ENCODE measurements around the gene MT3. TPM values are rescaled to one million over a fixed set of nuclear protein-coding genes. Genes with fewer than 3 reads are reported as not detected.

MT3 gene
- total and polyA plus RNA-seq, 2 of the 13 experiments (the other 11 are each of a cell fraction or from before 2014, with no cell fraction given) = not detected

- TF ChIP-seq FUBP1 (CRISPR knock-in tag; IDR thresholded peaks at IDR 0.05; ENCODE audit: borderline replicate concordance) = no peak
- TF ChIP-seq TEAD3 (CRISPR knock-in tag; optimal IDR thresholded peaks at IDR 0.05; ENCODE audit: borderline replicate concordance) = no peak
- TF ChIP-seq ERF (CRISPR knock-in tag; IDR thresholded peaks at IDR 0.05) = no peak
- TF ChIP-seq EHMT2 (IDR thresholded peaks at IDR 0.05; ENCODE audit: borderline replicate concordance, low read depth, low read length) = no peak
- no peak for TF ChIP-seq RFX3 (CRISPR knock-in tag; IDR thresholded peaks at IDR 0.05)
- no peak for TF ChIP-seq ZNF784 (CRISPR knock-in tag; IDR thresholded peaks at IDR 0.05; ENCODE audit: borderline replicate concordance)
- no peak for TF ChIP-seq MED8 (CRISPR knock-in tag; IDR thresholded peaks at IDR 0.05; ENCODE audit: insufficient replicate concordance)
- TF ChIP-seq ZNF737 (CRISPR knock-in tag; IDR thresholded peaks at IDR 0.05; ENCODE audit: borderline replicate concordance) = peak; percentile 57; the same call in 1 of the 2 replicates
- peak; percentile 83; the same call in 1 of the 2 replicates for TF ChIP-seq GLMP (CRISPR knock-in tag; IDR thresholded peaks at IDR 0.05; ENCODE audit: borderline replicate concordance)
- no peak for TF ChIP-seq THAP8 (CRISPR knock-in tag; IDR thresholded peaks at IDR 0.05; ENCODE audit: borderline replicate concordance)
- no peak for TF ChIP-seq STAG1 (CRISPR knock-in tag; IDR thresholded peaks at IDR 0.05)
- no peak for TF ChIP-seq HNF4G (IDR thresholded peaks at IDR 0.05; ENCODE audit: borderline replicate concordance, low read depth, low read length)
- no peak for TF ChIP-seq HNF4G (CRISPR knock-in tag; IDR thresholded peaks at IDR 0.05; ENCODE audit: borderline replicate concordance, low read depth)
- 0 out of 2 replicates have a peak, but pooled peaks have one; percentile 15 for TF ChIP-seq REPIN1 (CRISPR knock-in tag; IDR thresholded peaks at IDR 0.05; ENCODE audit: borderline replicate concordance, low read depth)
- TF ChIP-seq TERF1 (CRISPR knock-in tag; IDR thresholded peaks at IDR 0.05) = no peak
- TF ChIP-seq ZNF224 (CRISPR knock-in tag; IDR thresholded peaks at IDR 0.05) = no peak
- TF ChIP-seq ZNF883 (CRISPR knock-in tag; IDR thresholded peaks at IDR 0.05; ENCODE audit: not compliant biosample characterization) = no peak
- TF ChIP-seq TCF12 (IDR thresholded peaks at IDR 0.05) = no peak
- no peak for TF ChIP-seq TCF12 (CRISPR knock-in tag; IDR thresholded peaks at IDR 0.05)
- TF ChIP-seq FOXK1 (CRISPR knock-in tag; IDR thresholded peaks at IDR 0.05; ENCODE audit: borderline replicate concordance, low read depth) = no peak
- TF ChIP-seq ZNF773 (CRISPR knock-in tag; IDR thresholded peaks at IDR 0.05; ENCODE audit: borderline replicate concordance) = no peak
- TF ChIP-seq ATF5 (CRISPR knock-in tag; IDR thresholded peaks at IDR 0.05; ENCODE audit: low read depth) = no peak
- TF ChIP-seq ZNF136 (CRISPR knock-in tag; IDR thresholded peaks at IDR 0.05; ENCODE audit: low read depth) = no peak
- no peak for TF ChIP-seq CHD4 (IDR thresholded peaks at IDR 0.05; ENCODE audit: borderline replicate concordance, low read length)
- TF ChIP-seq HDAC1 (CRISPR knock-in tag; IDR thresholded peaks at IDR 0.05) = no peak
Observed at GRCh38 chr16:56606071-56606475, 16.7 kb downstream of the MT3 start (continued).

Measured in HepG2 (cell line).